ENCODE results near the gene CCNY. TPM values are rescaled to one million over a fixed set of nuclear protein-coding genes. Genes with fewer than 3 reads are reported as not detected.

CCNY gene
- total and polyA plus RNA-seq, 2 experiments from 2014 or later = 51.5 to 55.8 TPM

DNA sequence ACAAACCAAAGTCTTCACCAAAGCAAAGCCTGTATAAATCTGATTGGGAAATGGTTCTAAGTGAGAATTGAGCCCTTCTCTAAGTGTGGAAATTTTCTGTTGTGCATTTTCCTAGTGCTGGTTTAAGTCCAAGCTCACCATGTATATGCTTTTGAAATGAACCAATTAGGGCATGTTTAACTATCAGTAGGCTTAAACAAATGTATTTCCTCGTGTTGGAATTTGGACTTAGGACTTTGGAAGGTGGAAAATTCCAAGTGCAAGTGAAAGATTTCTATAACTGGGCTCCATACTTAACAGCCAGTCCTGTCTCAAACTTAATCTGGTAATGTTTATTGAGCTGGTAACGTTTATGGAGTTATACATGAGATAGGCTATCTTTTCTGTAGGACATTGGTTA, 28.5 kb downstream of the CCNY start:
- Histone ChIP-seq H2AFZ (no peak overlapping the region), H4K20me1 (ENCODE audit: insufficient read depth, poor library complexity, severe bottlenecking) (peaks cover 16% of the 10 kb centered on the region), H3K9me3 (ENCODE audit: low read depth) (no peaks in the 10 kb centered on the region), H3K4me1 (ENCODE audit: insufficient read depth) (peaks cover 47% of the 10 kb centered on the region), H3K9me2 (replicated peaks; ENCODE audit: insufficient read depth) (no peaks in the 10 kb centered on the region), H3K27ac (peak overlapping the region; percentile 68), H3K27me3 (no peaks in the 10 kb centered on the region), H3K79me2 (peaks cover 92% of the 10 kb centered on the region), H3K36me3 (replicated peaks; ENCODE audit: insufficient read depth, low read depth) (no peaks in the 10 kb centered on the region), H3K4me2 (peak overlapping the region; percentile 45), H3K4me3 (no peak overlapping the region)
- peak; percentile 67 for DNase-seq (ENCODE audit: low spot score)
- TF ChIP-seq, protein P1, sequence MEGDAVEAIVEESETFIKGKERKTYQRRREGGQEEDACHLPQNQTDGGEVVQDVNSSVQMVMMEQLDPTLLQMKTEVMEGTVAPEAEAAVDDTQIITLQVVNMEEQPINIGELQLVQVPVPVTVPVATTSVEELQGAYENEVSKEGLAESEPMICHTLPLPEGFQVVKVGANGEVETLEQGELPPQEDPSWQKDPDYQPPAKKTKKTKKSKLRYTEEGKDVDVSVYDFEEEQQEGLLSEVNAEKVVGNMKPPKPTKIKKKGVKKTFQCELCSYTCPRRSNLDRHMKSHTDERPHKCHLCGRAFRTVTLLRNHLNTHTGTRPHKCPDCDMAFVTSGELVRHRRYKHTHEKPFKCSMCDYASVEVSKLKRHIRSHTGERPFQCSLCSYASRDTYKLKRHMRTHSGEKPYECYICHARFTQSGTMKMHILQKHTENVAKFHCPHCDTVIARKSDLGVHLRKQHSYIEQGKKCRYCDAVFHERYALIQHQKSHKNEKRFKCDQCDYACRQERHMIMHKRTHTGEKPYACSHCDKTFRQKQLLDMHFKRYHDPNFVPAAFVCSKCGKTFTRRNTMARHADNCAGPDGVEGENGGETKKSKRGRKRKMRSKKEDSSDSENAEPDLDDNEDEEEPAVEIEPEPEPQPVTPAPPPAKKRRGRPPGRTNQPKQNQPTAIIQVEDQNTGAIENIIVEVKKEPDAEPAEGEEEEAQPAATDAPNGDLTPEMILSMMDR (IDR thresholded peaks at IDR 0.05; ENCODE audit: poor library complexity) = no peak
- TF ChIP-seq EZH2 (IDR thresholded peaks at IDR 0.05; ENCODE audit: borderline replicate concordance) = no peak
- no peak for TF ChIP-seq EZH2phosphoT487 (IDR thresholded peaks at IDR 0.05; ENCODE audit: low read depth, severe bottlenecking, unreplicated experiment)
- 16% methylated on average over 2 of the region's 2 CpGs for WGBS (ENCODE audit: low lambda C conversion rate, missing lambda C conversion rate)

- peak overlapping the region; percentile 35 for H3K4me2 ChIP-seq
- no peak for TF ChIP-seq EZH2 (IDR thresholded peaks at IDR 0.05; ENCODE audit: borderline replicate concordance)
- TF ChIP-seq, protein P1 (IDR thresholded peaks at IDR 0.05; ENCODE audit: poor library complexity) = no peak
- TF ChIP-seq EZH2phosphoT487 (IDR thresholded peaks at IDR 0.05; ENCODE audit: low read depth, severe bottlenecking, unreplicated experiment) = no peak
- WGBS (ENCODE audit: low lambda C conversion rate, missing lambda C conversion rate) = 100% methylated on average over 1 of the region's 1 CpG
- peaks cover 12% of the 10 kb centered on the region for H4K20me1 ChIP-seq (ENCODE audit: insufficient read depth, poor library complexity, severe bottlenecking)
- peak overlapping the region; percentile 30 for H3K27ac ChIP-seq
- DNase-seq (ENCODE audit: low spot score) = no peak
- no peaks in the 10 kb centered on the region for H3K36me3 ChIP-seq (replicated peaks; ENCODE audit: insufficient read depth, low read depth)
- H3K9me3 ChIP-seq (ENCODE audit: low read depth) = no peaks in the 10 kb centered on the region
- peaks cover 92% of the 10 kb centered on the region for H3K79me2 ChIP-seq
- H2AFZ ChIP-seq = no peak overlapping the region
- H3K4me3 ChIP-seq = no peak overlapping the region
- no peaks in the 10 kb centered on the region for H3K9me2 ChIP-seq (replicated peaks; ENCODE audit: insufficient read depth)
- peaks cover 49% of the 10 kb centered on the region for H3K4me1 ChIP-seq (ENCODE audit: insufficient read depth)
- no peaks in the 10 kb centered on the region for H3K27me3 ChIP-seq
Measured at GRCh38 chr10:35365994-35366393, 29.7 kb downstream of the CCNY start.

DNA sequence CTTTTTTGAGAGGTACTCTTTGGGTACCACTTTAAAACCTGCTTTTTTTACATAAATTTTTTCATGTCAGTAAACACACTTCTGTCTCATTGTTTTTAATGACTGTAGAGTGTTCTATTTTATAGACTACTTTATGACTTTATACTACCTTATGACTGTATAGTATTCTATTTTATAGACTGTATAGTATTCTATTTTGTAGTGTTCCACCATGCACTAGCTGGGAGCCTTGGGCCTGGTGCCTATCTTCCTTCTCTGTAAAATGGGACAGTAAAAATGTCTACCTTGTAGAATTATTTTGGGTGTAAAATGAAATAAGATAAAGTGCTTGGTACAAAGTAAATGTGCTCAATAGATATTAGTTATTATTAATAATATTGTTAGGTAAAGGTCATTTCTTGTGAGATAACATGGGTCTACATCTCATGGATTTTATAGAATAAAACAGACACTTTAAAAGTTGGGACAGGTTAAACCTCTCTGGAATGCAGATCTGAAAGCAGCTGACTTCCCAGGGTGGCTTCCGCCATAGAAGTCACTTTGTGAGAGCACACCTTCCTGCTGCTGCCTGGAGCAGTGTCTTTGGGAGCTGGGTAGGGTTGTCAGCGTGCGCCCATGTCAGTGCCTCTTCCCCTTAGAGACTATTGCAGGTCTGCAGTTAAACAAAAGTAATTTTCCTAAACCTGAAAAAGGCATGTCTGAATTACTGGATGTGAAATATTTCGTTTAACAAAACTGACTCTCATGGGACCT, 31.0 kb downstream of the CCNY start:
- Histone ChIP-seq H3K27me3 (no peaks in the 10 kb centered on the region), H2AFZ (no peak overlapping the region), H3K4me3 (no peak overlapping the region), H3K79me2 (peaks cover 92% of the 10 kb centered on the region), H4K20me1 (ENCODE audit: insufficient read depth, poor library complexity, severe bottlenecking) (peaks cover 11% of the 10 kb centered on the region), H3K27ac (no peak overlapping the region), H3K4me1 (ENCODE audit: insufficient read depth) (peaks cover 49% of the 10 kb centered on the region), H3K36me3 (replicated peaks; ENCODE audit: insufficient read depth, low read depth) (no peaks in the 10 kb centered on the region), H3K9me3 (ENCODE audit: low read depth) (no peaks in the 10 kb centered on the region), H3K9me2 (replicated peaks; ENCODE audit: insufficient read depth) (no peaks in the 10 kb centered on the region), H3K4me2 (no peak overlapping the region)
- TF ChIP-seq, protein P1 (IDR thresholded peaks at IDR 0.05; ENCODE audit: poor library complexity) = no peak
- TF ChIP-seq EZH2phosphoT487 (IDR thresholded peaks at IDR 0.05; ENCODE audit: low read depth, severe bottlenecking, unreplicated experiment) (no peak), EZH2 (IDR thresholded peaks at IDR 0.05; ENCODE audit: borderline replicate concordance) (no peak)
- over 99% methylated on average over 4 of the region's 4 CpGs for WGBS (ENCODE audit: low lambda C conversion rate, missing lambda C conversion rate)
- DNase-seq (ENCODE audit: low spot score) = no peak

Measured in hepatocyte (in vitro differentiated cells).